Cardiac muscle cell (in vitro differentiated cells and primary cell): Measurements from ENCODE around the gene DTNA. TPM values are rescaled to one million over a fixed set of nuclear protein-coding genes. Genes with fewer than 3 reads are reported as not detected.
"Not testable (repeated sequence)": the region's sequence is repeated elsewhere in the genome, so short reads cannot be mapped to it uniquely, and the experiment has no call there.

Source experiments
- DNase-seq, 2 donors: peaks; one replicate each; pipeline versions ENCODE4 v3.0.0 to v3.0.0-alpha.2; 2010 to 2017; ENCODE audit warnings: low read depth in 1 of 2, low spot score in 1 of 2
- H3K27ac ChIP-seq: fragments of 200-600 bp; sonication (generic); 2 replicates; pipeline ENCODE4 v1.5.1; 2016
- H3K27me3 ChIP-seq: fragments of 200-600 bp; sonication (generic); 2 replicates; pipeline ENCODE4 v1.6.0; 2016; ENCODE audit warnings: control low read depth
- H3K36me3 ChIP-seq: fragments of 200-600 bp; sonication (generic); 2 replicates; pipeline ENCODE4 v1.5.1; 2016; ENCODE audit warnings: control low read depth
- H3K4me1 ChIP-seq: fragments of 200-600 bp; sonication (generic); 2 replicates; pipeline ENCODE4 v1.8.1; 2017; ENCODE audit warnings: low read depth, mild to moderate bottlenecking, mixed run types
- H3K4me3 ChIP-seq: fragments of 200-600 bp; sonication (generic); 2 replicates; pipeline ENCODE4 v1.5.1; 2016; ENCODE audit warnings: mild to moderate bottlenecking
- H3K9me3 ChIP-seq: fragments of 200-600 bp; sonication (generic); 2 replicates; pipeline ENCODE4 v1.5.1; 2017; ENCODE audit warnings: low read depth, mild to moderate bottlenecking, control low read depth
- CTCF ChIP-seq: IDR thresholded peaks from 2 replicates; pipeline ENCODE4 v1.5.1; 2012; ENCODE audit warnings: low read depth, mild to moderate bottlenecking, low read length
- polyA plus RNA-seq: library from polyadenylated mRNA; unstranded; fragments of >200 nt; fragmentation: Nextera tagmentation; extraction: Ambion mirVana; gene quantifications from 2 replicates; pipeline ENCODE4 v1.2.1, GENCODE V29; 2016
- total RNA-seq: library from RNA; depleted of rRNA; stranded (reverse); fragments of >200 nt; gene quantifications from 2 replicates; pipeline ENCODE4 v1.2.3, GENCODE V29; 2016

Gene DTNA
- total and polyA plus RNA-seq, 2 experiments from 2014 or later = 19.6 to 34.6 TPM

- H3K4me3 ChIP-seq = no peak overlapping the region
- no peaks in the 10 kb centered on the region for H3K4me1 ChIP-seq
- no peak overlapping the region for H3K27ac ChIP-seq
- TF ChIP-seq CTCF = no peak
- no peaks in the 10 kb centered on the region for H3K9me3 ChIP-seq
- no peak for DNase-seq
- no peaks in the 10 kb centered on the region for H3K36me3 ChIP-seq
- no peaks in the 10 kb centered on the region for H3K27me3 ChIP-seq
Observed at GRCh38 chr18:34909637-34910364, 199.7 kb downstream of the DTNA start.

GRCh38 chr18:34911081-34911480 lies 201.0 kb downstream of the DTNA start:
- Histone ChIP-seq H3K27ac (no peak overlapping the region), H3K4me1 (no peaks in the 10 kb centered on the region), H3K4me3 (no peak overlapping the region), H3K36me3 (no peaks in the 10 kb centered on the region), H3K9me3 (no peaks in the 10 kb centered on the region), H3K27me3 (no peaks in the 10 kb centered on the region)
- DNase-seq = no peak
- no peak for TF ChIP-seq CTCF

- H3K4me3 ChIP-seq = no peak overlapping the region
- no peaks in the 10 kb centered on the region for H3K9me3 ChIP-seq
- H3K36me3 ChIP-seq = no peaks in the 10 kb centered on the region
- peak in 1 of 2 donors; percentile 64 for DNase-seq
- H3K27me3 ChIP-seq = no peaks in the 10 kb centered on the region
- no peak overlapping the region for H3K27ac ChIP-seq
- H3K4me1 ChIP-seq = no peaks in the 10 kb centered on the region
- TF ChIP-seq CTCF = no peak
Observed at GRCh38 chr18:34911661-34912384, 201.7 kb downstream of the DTNA start.

GRCh38 chr18:34913837-34914661 lies 204.0 kb downstream of the DTNA start:
- Histone ChIP-seq H3K9me3 (no peaks in the 10 kb centered on the region), H3K36me3 (no peaks in the 10 kb centered on the region), H3K27me3 (no peaks in the 10 kb centered on the region), H3K27ac (no peak overlapping the region), H3K4me1 (peaks cover 7% of the 10 kb centered on the region), H3K4me3 (no peak overlapping the region)
- no peak for TF ChIP-seq CTCF
- DNase-seq = peak in 1 of 2 donors; percentile 46

GRCh38 chr18:34915046-34915445 lies 204.9 kb downstream of the DTNA start:
- Histone ChIP-seq H3K27ac (no peak overlapping the region), H3K36me3 (no peaks in the 10 kb centered on the region), H3K4me3 (no peak overlapping the region), H3K9me3 (no peaks in the 10 kb centered on the region), H3K27me3 (no peaks in the 10 kb centered on the region), H3K4me1 (peaks cover 10% of the 10 kb centered on the region)
- no peak for TF ChIP-seq CTCF
- no peak for DNase-seq

- DNase-seq, H3K4me3 ChIP-seq, H3K9me3 ChIP-seq, H3K27ac ChIP-seq, H3K27me3 ChIP-seq, H3K36me3 ChIP-seq: not testable (repeated sequence)
- peaks cover 10% of the 10 kb centered on the region for H3K4me1 ChIP-seq
Observed at GRCh38 chr18:34916539-34916938, 206.4 kb downstream of the DTNA start.
